PC-3 (cell line): Measurements from ENCODE around the gene HSPA1A. TPM values are rescaled to one million over a fixed set of nuclear protein-coding genes. Genes with fewer than 3 reads are reported as not detected.
"Not testable (repeated sequence)": the region's sequence is repeated elsewhere in the genome, so short reads cannot be mapped to it uniquely, and the experiment has no call there.

ENCODE experiments used
- ATAC-seq: fragments of 200-7000 bp; cut with Tn5 transposase; 2 replicates; pipeline ENCODE4 v1.9.1; 2020; ENCODE audit warnings: mild to moderate bottlenecking, moderate library complexity
- BruUV-seq: library from RNA; stranded (reverse); fragments of 400-500 nt; replicated peaks from 2 replicates; lab custom pipeline; 2021; lab: Mats Ljungman, UMichigan
- CTCF ChIA-PET: fragments of 300-600 bp; sonication (Branson Sonifier 250); formaldehyde crosslinking; loops from one replicate; lab custom pipeline; 2022; ENCODE audit warnings: antibody characterized with exemption; lab: Charles Lee
- POLR2A ChIA-PET: fragments of 300-600 bp; sonication (Branson Sonifier 250); formaldehyde crosslinking; loops from one replicate; lab custom pipeline; 2022; ENCODE audit warnings: antibody characterized with exemption; ENCODE audit not compliant: unreplicated experiment; lab: Charles Lee
- DNase-seq: peaks from one replicate; pipeline ENCODE4 v3.0.0-alpha.2; 2015
- H2AFZ ChIP-seq: fragments of 300-600 bp; sonication (generic); 2 replicates; pipeline ENCODE4 v1.6.0; 2016; ENCODE audit warnings: antibody characterized with exemption, low read length
- H3F3A ChIP-seq: fragments of 300-600 bp; sonication (generic); one replicate; pipeline ENCODE4 v1.6.0; 2017; ENCODE audit warnings: antibody characterized with exemption, low read length, control low read depth, mild to moderate bottlenecking; ENCODE audit not compliant: unreplicated experiment
- H3K27ac ChIP-seq: fragments of 300-600 bp; sonication (generic); 2 replicates; pipeline ENCODE4 v1.5.1; 2016; ENCODE audit warnings: mild to moderate bottlenecking, low read length
- H3K27me3 ChIP-seq: fragments of 300-600 bp; sonication (generic); 2 replicates; pipeline ENCODE4 v1.6.1; 2016; ENCODE audit warnings: low read length, mixed read lengths
- H3K36me3 ChIP-seq: fragments of 300-600 bp; sonication (generic); 2 replicates; pipeline ENCODE4 v1.6.1; 2016; ENCODE audit warnings: low read depth, mixed run types, low read length, mixed read lengths
- H3K4me1 ChIP-seq: fragments of 300-600 bp; sonication (generic); 2 replicates; pipeline ENCODE4 v1.5.1; 2016; ENCODE audit warnings: low read length; ENCODE audit not compliant: insufficient read depth
- H3K4me2 ChIP-seq: fragments of 300-600 bp; sonication (generic); 2 replicates; pipeline ENCODE4 v1.6.0; 2016; ENCODE audit warnings: low read length
- H3K4me3 ChIP-seq: fragments of 300-600 bp; sonication (generic); 2 replicates; pipeline ENCODE4 v1.5.1; 2016; ENCODE audit warnings: mild to moderate bottlenecking, low read length, mixed read lengths
- H3K79me2 ChIP-seq: fragments of 300-600 bp; sonication (generic); 2 replicates; pipeline ENCODE4 v1.6.1; 2017; ENCODE audit warnings: low read length, mixed read lengths
- H3K9ac ChIP-seq: fragments of 300-600 bp; sonication (generic); 2 replicates; pipeline ENCODE4 v1.6.0; 2016; ENCODE audit warnings: mild to moderate bottlenecking, low read length
- H3K9me2 ChIP-seq: fragments of 300-600 bp; sonication (generic); replicated peaks from 2 replicates; pipeline ENCODE4 v1.6.1; 2016; ENCODE audit warnings: mixed run types, low read length, mixed read lengths
- H3K9me3 ChIP-seq: fragments of 300-600 bp; sonication (generic); 2 replicates; pipeline ENCODE4 v1.6.1; 2016; ENCODE audit warnings: low read length, mixed read lengths
- H4K20me1 ChIP-seq: fragments of 300-600 bp; sonication (generic); 2 replicates; pipeline ENCODE4 v1.6.1; 2016; ENCODE audit warnings: low read length, mixed read lengths
- EZH2 ChIP-seq: fragments of 300-600 bp; sonication (generic); IDR thresholded peaks from one replicate; pipeline ENCODE4 v1.6.1; 2017; ENCODE audit warnings: antibody characterized with exemption, mild to moderate bottlenecking, low read length; ENCODE audit not compliant: unreplicated experiment
- EZH2phosphoT487 ChIP-seq: fragments of 300-600 bp; sonication (generic); IDR thresholded peaks from 2 replicates; pipeline ENCODE4 v1.6.1; 2018; ENCODE audit warnings: mild to moderate bottlenecking, antibody characterized with exemption, low read length, borderline replicate concordance
- intact Hi-C: fragments of 100-400 bp; cut with micrococcal nuclease; formaldehyde crosslinking; loops from 2 replicates; pipeline ENCODE4 v1.9.0; 2023
- total RNA-seq: library from RNA; depleted of rRNA; stranded (reverse); fragments of >200 nt; gene quantifications from 2 replicates; pipeline ENCODE4 v1.2.3, GENCODE V29; 2014
- TF ChIP-seq, protein P1 (sequence below): fragments of 300-600 bp; sonication (generic); conservative IDR thresholded peaks from 2 replicates; pipeline ENCODE4 v1.5.1; 2017; ENCODE audit warnings: antibody characterized with exemption, low read depth, mild to moderate bottlenecking, low read length

HSPA1A gene
- total RNA-seq, 1 experiment from 2014 or later, result 269 TPM

DNA sequence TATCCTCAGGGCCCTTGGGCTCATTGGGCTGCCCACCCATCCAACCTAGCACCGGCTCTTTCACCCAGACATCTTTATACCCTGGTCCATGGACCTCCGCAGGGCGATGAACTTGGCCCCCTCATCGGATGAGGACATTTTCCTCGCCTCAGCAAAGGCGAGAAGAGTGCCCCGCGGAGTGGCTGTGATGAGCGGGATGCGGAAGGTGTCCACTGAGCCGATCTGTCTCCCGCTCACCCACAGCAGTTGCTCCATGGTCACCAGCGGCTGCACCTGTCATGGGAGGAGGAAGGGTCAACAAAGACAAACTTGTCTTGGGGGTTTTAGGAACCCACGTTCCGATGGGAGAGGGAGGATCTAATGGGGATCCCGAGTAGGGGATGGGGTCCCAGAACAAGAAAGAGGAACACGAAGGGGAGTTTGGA, 46.6 kb downstream of the HSPA1A start:
- no TSS peak for BruUV-seq
- CTCF ChIA-PET, result no interaction called here
- peak overlapping the region; percentile 65 for H2AFZ ChIP-seq

GRCh38 chr6:31862344-31863235, 47.2 kb downstream of the HSPA1A start, which contains the start of gene NEU1:
TSS of gene NEU1 (minus strand) at chr6:31862821. CDS start at chr6:31862776, 45 bp downstream.
- peaks cover 7% of the 10 kb centered on the region for H3K36me3 ChIP-seq
- BruUV-seq, result TSS peak; percentile 61
- H3K27me3 ChIP-seq, result no peaks in the 10 kb centered on the region
- no peaks in the 10 kb centered on the region for H3K9me2 ChIP-seq
- no peaks in the 10 kb centered on the region for H3K9me3 ChIP-seq
- peak within 1 kb of the TSS; percentile 77 for H3K27ac ChIP-seq
- peak within 1 kb of the TSS; percentile 79 for H3K4me3 ChIP-seq
- peak within 1 kb of the TSS; percentile 63 for H3K9ac ChIP-seq
- no peaks in the 10 kb centered on the region for H4K20me1 ChIP-seq
- peak within 1 kb of the TSS; percentile 83 for H2AFZ ChIP-seq
- TF ChIP-seq EZH2phosphoT487 (no peak), EZH2 (no peak)
- TF ChIP-seq, protein P1, sequence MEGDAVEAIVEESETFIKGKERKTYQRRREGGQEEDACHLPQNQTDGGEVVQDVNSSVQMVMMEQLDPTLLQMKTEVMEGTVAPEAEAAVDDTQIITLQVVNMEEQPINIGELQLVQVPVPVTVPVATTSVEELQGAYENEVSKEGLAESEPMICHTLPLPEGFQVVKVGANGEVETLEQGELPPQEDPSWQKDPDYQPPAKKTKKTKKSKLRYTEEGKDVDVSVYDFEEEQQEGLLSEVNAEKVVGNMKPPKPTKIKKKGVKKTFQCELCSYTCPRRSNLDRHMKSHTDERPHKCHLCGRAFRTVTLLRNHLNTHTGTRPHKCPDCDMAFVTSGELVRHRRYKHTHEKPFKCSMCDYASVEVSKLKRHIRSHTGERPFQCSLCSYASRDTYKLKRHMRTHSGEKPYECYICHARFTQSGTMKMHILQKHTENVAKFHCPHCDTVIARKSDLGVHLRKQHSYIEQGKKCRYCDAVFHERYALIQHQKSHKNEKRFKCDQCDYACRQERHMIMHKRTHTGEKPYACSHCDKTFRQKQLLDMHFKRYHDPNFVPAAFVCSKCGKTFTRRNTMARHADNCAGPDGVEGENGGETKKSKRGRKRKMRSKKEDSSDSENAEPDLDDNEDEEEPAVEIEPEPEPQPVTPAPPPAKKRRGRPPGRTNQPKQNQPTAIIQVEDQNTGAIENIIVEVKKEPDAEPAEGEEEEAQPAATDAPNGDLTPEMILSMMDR, result no peak
- ChIA-PET POLR2A (interaction anchor here (0.6 to 1.0 kb wide), 5 partner anchors 10 to 47 kb away, joined by 4 to 13 read pairs (median 6); partner anchors contain the start of genes HSPA1A, HSPA1B and HSPA1L), CTCF (interaction anchor here (0.6 to 1.0 kb wide), 3 partner anchors 10 to 39 kb away, joined by 3 to 7 read pairs (median 6); partner anchors contain the start of gene ZBTB12)
- peak within 1 kb of the TSS; percentile 95 for H3K4me2 ChIP-seq
- 0 out of 2 replicates have a peak, but pooled peaks cover 5% of the 10 kb centered on the region for H3K79me2 ChIP-seq
- intact Hi-C loops, result loop anchor here (1.0 to 10.0 kb wide), 4 partner anchors 28 to 178 kb away; partner anchors contain the start of genes EHMT2 and LY6G5C
- peaks cover 5% of the 10 kb centered on the region; the same call in 1 of the 2 replicates for H3K4me1 ChIP-seq
- DNase-seq, result peak; percentile 100
- peak; percentile 96 for ATAC-seq
- H3F3A ChIP-seq, result no peaks in the 10 kb centered on the region

More for the DNA sequence above, 46.6 kb downstream of the HSPA1A start:
- ATAC-seq (no peak), DNase-seq (no peak)
- H3F3A ChIP-seq, result no peaks in the 10 kb centered on the region
- no peak overlapping the region for H3K27ac ChIP-seq
- peak overlapping the region; percentile 63 for H3K9ac ChIP-seq
- intact Hi-C loops, result loop anchor here (2.0 to 10.0 kb wide), 3 partner anchors 35 to 177 kb away; partner anchors contain the start of genes EHMT2 and LY6G5C
- no peaks in the 10 kb centered on the region for H3K9me3 ChIP-seq
- H3K36me3 ChIP-seq, result peaks cover 7% of the 10 kb centered on the region
- H3K4me2 ChIP-seq, result peak overlapping the region; percentile 95
- TF ChIP-seq EZH2phosphoT487 (no peak), EZH2 (no peak)
- TF ChIP-seq, protein P1, result no peak
- peak overlapping the region; percentile 78 for H3K4me3 ChIP-seq
- H3K4me1 ChIP-seq, result peaks cover 5% of the 10 kb centered on the region; the same call in 1 of the 2 replicates
- no peaks in the 10 kb centered on the region for H4K20me1 ChIP-seq
- no peaks in the 10 kb centered on the region for H3K27me3 ChIP-seq
- H3K79me2 ChIP-seq, result 0 out of 2 replicates have a peak, but pooled peaks cover 5% of the 10 kb centered on the region
- no peaks in the 10 kb centered on the region for H3K9me2 ChIP-seq
- POLR2A ChIA-PET, result no interaction called here

DNA sequence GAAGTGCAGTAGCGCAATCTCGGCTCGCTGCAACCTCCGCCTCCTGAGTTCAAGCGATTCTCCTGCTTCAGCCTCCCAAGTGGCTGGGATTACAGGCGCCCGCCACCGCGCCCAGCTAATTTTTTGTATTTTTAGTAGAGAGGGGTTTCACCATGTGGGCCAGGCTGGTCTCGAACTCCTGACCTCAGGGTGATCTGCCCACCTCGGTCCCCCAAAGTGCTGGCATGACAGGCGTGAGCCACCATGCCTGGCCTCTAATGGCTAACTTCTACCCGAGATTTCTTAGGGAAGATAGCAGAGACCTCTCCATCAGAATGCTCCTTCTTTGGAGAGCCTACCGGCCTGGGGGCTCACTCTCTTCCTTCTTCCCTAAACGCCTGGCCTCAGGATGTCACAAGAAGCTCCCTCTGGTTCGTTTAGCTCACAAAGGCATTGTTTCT, 48.8 kb downstream of the HSPA1A start:
- H3K9me3 ChIP-seq, H3K79me2 ChIP-seq, H4K20me1 ChIP-seq, H3K9me2 ChIP-seq, BruUV-seq, DNase-seq, H3K27me3 ChIP-seq, H3K36me3 ChIP-seq, H3F3A ChIP-seq, ATAC-seq, H3K4me1 ChIP-seq: not testable (repeated sequence)
- Histone ChIP-seq H3K4me2 (peak overlapping the region; percentile 93), H2AFZ (peak overlapping the region; percentile 83), H3K4me3 (peak overlapping the region; percentile 79), H3K9ac (peak overlapping the region; percentile 61; the same call in 1 of the 2 replicates), H3K27ac (peak overlapping the region; percentile 77; the same call in 1 of the 2 replicates)
- intact Hi-C loops, result loop anchor here (5.0 to 10.0 kb wide), 2 partner anchors 33 to 179 kb away; partner anchors contain the start of genes EHMT2 and LY6G5C
- ChIA-PET POLR2A (interaction anchor here (0.5 kb wide), 1 partner anchor 43 kb away, joined by 4 read pairs; no protein-coding TSS in a partner anchor), CTCF (interaction anchor here (0.6 kb wide), 1 partner anchor 184 kb away, joined by 3 read pairs; no protein-coding TSS in a partner anchor)
